GM12878 (cell line): ENCODE measurements around the gene USF1. TPM values are rescaled to one million over a fixed set of nuclear protein-coding genes. Genes with fewer than 3 reads are reported as not detected.

Experiments used
- ATAC-seq: fragments of 200-7000 bp; cut with Tn5 transposase; 3 replicates; pipeline ENCODE4 v1.9.1; 2020; ENCODE audit warnings: mild to moderate bottlenecking, moderate library complexity
- BruUV-seq: library from RNA; stranded (reverse); fragments of 400-500 nt; replicated peaks from 2 replicates; lab custom pipeline; 2021; lab: Mats Ljungman, UMichigan
- CTCF ChIA-PET: fragments of 300-600 bp; sonication (Branson Sonifier 250); formaldehyde crosslinking; extraction: SDS; loops from one replicate; lab custom pipeline; 2021; ENCODE audit warnings: inconsistent platforms; lab: Yijun Ruan, JAX
- POLR2A ChIA-PET: fragments of 350-600 bp; formaldehyde crosslinking; extraction: SDS; loops from one replicate; lab custom pipeline; 2021; ENCODE audit warnings: inconsistent platforms; lab: Charles Lee
- RAD21 ChIA-PET: fragments of 300-600 bp; sonication (Branson Sonifier 250); formaldehyde crosslinking; loops from one replicate; lab custom pipeline; 2023; ENCODE audit warnings: antibody characterized with exemption; ENCODE audit not compliant: unreplicated experiment; lab: Charles Lee
- SMC1A ChIA-PET: fragments of 300-600 bp; sonication (Branson Sonifier 250); formaldehyde crosslinking; loops from one replicate; lab custom pipeline; 2023; ENCODE audit not compliant: unreplicated experiment, uncharacterized antibody; lab: Charles Lee
- DNase-seq: peaks from one replicate; pipeline ENCODE4 v3.0.0-alpha.2; 2011; ENCODE audit warnings: low read depth, low spot score
- FAIRE-seq: peaks from 3 replicates; lab custom pipeline; 2011; peaks lifted over from hg19 to GRCh38; lab: Jason Lieb, UNC
- H2AFZ ChIP-seq: 2 replicates; pipeline ENCODE4 v1.6.0; 2011; ENCODE audit warnings: low read depth, low read length, control low read depth; ENCODE audit not compliant: control insufficient read depth
- H3K27ac ChIP-seq: 2 replicates; pipeline ENCODE4 v1.5.1; 2011; ENCODE audit warnings: control low read depth; ENCODE audit not compliant: control insufficient read depth, insufficient read depth
- H3K27me3 ChIP-seq, 2 experiments: replicated peaks in 1 of 2; 2 replicates each; pipeline versions ENCODE4 v1.6.0 to v1.6.1; 2011; ENCODE audit warnings: low read length in 1 of 2; ENCODE audit not compliant: control insufficient read depth in 2 of 2, insufficient read depth in 2 of 2
- H3K36me3 ChIP-seq, 2 experiments: 2 replicates each; pipeline ENCODE4 v1.5.1; 2011; ENCODE audit warnings: low read length in 1 of 2; ENCODE audit not compliant: control insufficient read depth in 2 of 2, insufficient read depth in 2 of 2
- H3K4me1 ChIP-seq: 2 replicates; pipeline ENCODE4 v1.6.1; 2011; ENCODE audit warnings: mild to moderate bottlenecking, low read length, moderate library complexity, mixed read lengths; ENCODE audit not compliant: control insufficient read depth, insufficient read depth
- H3K4me2 ChIP-seq: 2 replicates; pipeline ENCODE4 v1.6.0; 2011; ENCODE audit warnings: control low read depth; ENCODE audit not compliant: control insufficient read depth, insufficient read depth
- H3K4me3 ChIP-seq: fragments of 200-600 bp; sonication (generic); 2 replicates; pipeline ENCODE4 v1.5.1; 2016
- H3K79me2 ChIP-seq: 2 replicates; pipeline ENCODE4 v1.6.0; 2011; ENCODE audit warnings: low read length; ENCODE audit not compliant: control insufficient read depth, insufficient read depth
- H3K9ac ChIP-seq: 2 replicates; pipeline ENCODE4 v1.8.0; 2011; ENCODE audit warnings: low read length, control low read depth, mixed read lengths; ENCODE audit not compliant: control insufficient read depth, insufficient read depth
- H3K9me3 ChIP-seq: replicated peaks from 3 replicates; pipeline ENCODE4 v1.5.1; 2011; ENCODE audit warnings: mild to moderate bottlenecking, low read length; ENCODE audit not compliant: control insufficient read depth, insufficient read depth
- H4K20me1 ChIP-seq: 2 replicates; pipeline ENCODE4 v1.6.0; 2011; ENCODE audit not compliant: control insufficient read depth, insufficient read depth
- CHD4 ChIP-seq: fragments of 200-600 bp; sonication (generic); IDR thresholded peaks from 2 replicates; pipeline ENCODE4 v1.6.1; 2016; ENCODE audit warnings: mild to moderate bottlenecking
- HDAC2 ChIP-seq: fragments of 200-600 bp; sonication (generic); IDR thresholded peaks from 2 replicates; pipeline ENCODE4 v1.6.1; 2017
- KDM1A ChIP-seq: fragments of 200-600 bp; sonication (generic); IDR thresholded peaks from 2 replicates; pipeline ENCODE4 v1.6.1; 2016; ENCODE audit warnings: borderline replicate concordance
- MYB ChIP-seq: fragments of 150-350 bp; IDR thresholded peaks from 2 replicates; pipeline ENCODE4 v1.6.1; 2014; ENCODE audit warnings: mild to moderate bottlenecking, low read depth, low read length, borderline replicate concordance
- MYC ChIP-seq: IDR thresholded peaks from 2 replicates; pipeline ENCODE4 v1.6.1; 2011; ENCODE audit warnings: mild to moderate bottlenecking, low read length, moderate library complexity, inconsistent platforms; ENCODE audit not compliant: insufficient read depth, insufficient replicate concordance, insufficient read length, severe bottlenecking
- NBN ChIP-seq: fragments of 450-650 bp; IDR thresholded peaks from 2 replicates; pipeline ENCODE4 v1.6.1; 2016
- NFIC ChIP-seq: IDR thresholded peaks from 2 replicates; pipeline ENCODE4 v1.6.1; 2012; ENCODE audit warnings: low read depth, mild to moderate bottlenecking, inconsistent platforms, low read length, moderate library complexity
- NFYA ChIP-seq: IDR thresholded peaks from 2 replicates; pipeline ENCODE4 v1.6.1; 2011; ENCODE audit warnings: low read depth, mild to moderate bottlenecking, low read length, improper control_type of control experiment, borderline replicate concordance
- NR2C2 ChIP-seq: IDR thresholded peaks from 2 replicates; pipeline ENCODE4 v1.6.1; 2011; ENCODE audit warnings: borderline replicate concordance, low read depth; ENCODE audit not compliant: control insufficient read depth, insufficient read length
- RELA ChIP-seq: fragments of 450-650 bp; IDR thresholded peaks from 2 replicates; pipeline ENCODE4 v1.8.0; 2014; ENCODE audit warnings: borderline replicate concordance; ENCODE audit not compliant: partially characterized antibody
- SMAD1 ChIP-seq: fragments of 450-650 bp; IDR thresholded peaks from 2 replicates; pipeline ENCODE4 v1.6.1; 2018; ENCODE audit warnings: mild to moderate bottlenecking, low read depth; ENCODE audit not compliant: partially characterized antibody
- SMAD5 ChIP-seq: IDR thresholded peaks from 2 replicates; pipeline ENCODE4 v1.6.1; 2016; ENCODE audit warnings: antibody characterized with exemption, low read depth
- TAF1 ChIP-seq: IDR thresholded peaks from 2 replicates; pipeline ENCODE4 v1.6.1; 2011; ENCODE audit warnings: mild to moderate bottlenecking, low read depth, low read length, borderline replicate concordance
- USF2 ChIP-seq: IDR thresholded peaks from 2 replicates; pipeline ENCODE4 v1.6.1; 2011; ENCODE audit warnings: low read depth, low read length, improper control_type of control experiment, borderline replicate concordance
- WRNIP1 ChIP-seq: IDR thresholded peaks from 2 replicates; pipeline ENCODE4 v1.6.1; 2011; ENCODE audit warnings: low read depth, low read length, improper control_type of control experiment, borderline replicate concordance
- ZNF207 ChIP-seq: fragments of 450-650 bp; IDR thresholded peaks from 2 replicates; pipeline ENCODE4 v1.6.1; 2014; ENCODE audit warnings: antibody characterized with exemption, mild to moderate bottlenecking, borderline replicate concordance
- WGBS: methylation state at CpG from one replicate; pipeline ENCODE4 v1.1.6; 2016; ENCODE audit warnings: low lambda C conversion rate; ENCODE audit not compliant: insufficient replicate concordance, insufficient coverage; ENCODE audit errors: missing lambda C conversion rate; 5-methylcytosine and 5-hydroxymethylcytosine counted together
- in situ Hi-C: fragments of 300-500 bp; cut with MboI; formaldehyde crosslinking; loops from 9 replicates; pipeline ENCODE4 v1.14.3; 2018; ENCODE audit warnings: mixed read lengths
- intact Hi-C: fragments of 100-400 bp; cut with micrococcal nuclease; formaldehyde crosslinking; loops from one replicate; pipeline ENCODE4 v1.14.2; 2022; ENCODE audit not compliant: unreplicated experiment
- polyA plus RNA-seq, 11 experiments: library from polyadenylated mRNA; depleted of rRNA in 4 of 11; unstranded in 6 of 11; stranded (reverse) in 5 of 11; fragments of >200 nt; fragmentation: Nextera tagmentation in 4 of 11; fragmentation: Illumina TruSeq in 1 of 11; extraction: Ambion mirVana in 4 of 11; extraction: Trizol in 1 of 11; gene quantifications; 1 replicate in 1 of 11; 2 replicates in 10 of 11; pipeline versions ENCODE4 v1.2.1 to v1.2.3, GENCODE V29; 2011 to 2016; ENCODE audit warnings: inconsistent platforms in 2 of 11, missing spikeins in 2 of 11, low read depth in 1 of 11
- total RNA-seq, 4 experiments: library from RNA; depleted of rRNA in 3 of 4; stranded (reverse); fragments of >200 nt in 3 of 4; fragmentation: Illumina TruSeq in 1 of 4; extraction: Trizol in 1 of 4; gene quantifications; 2 replicates each; pipeline versions ENCODE4 v1.2.1 to v1.2.3, GENCODE V29; 2013 to 2021
- TF ChIP-seq, protein P1 (sequence below): fragments of 450-650 bp; IDR thresholded peaks from 2 replicates; pipeline ENCODE4 v1.6.1; 2014; ENCODE audit warnings: mild to moderate bottlenecking

The USF1 gene
- total and polyA plus RNA-seq, 10 of the 15 experiments (the other 5 are each of a cell fraction or from before 2014, with no cell fraction given): 9.4 to 92.1 (median 53.5) TPM

DNA sequence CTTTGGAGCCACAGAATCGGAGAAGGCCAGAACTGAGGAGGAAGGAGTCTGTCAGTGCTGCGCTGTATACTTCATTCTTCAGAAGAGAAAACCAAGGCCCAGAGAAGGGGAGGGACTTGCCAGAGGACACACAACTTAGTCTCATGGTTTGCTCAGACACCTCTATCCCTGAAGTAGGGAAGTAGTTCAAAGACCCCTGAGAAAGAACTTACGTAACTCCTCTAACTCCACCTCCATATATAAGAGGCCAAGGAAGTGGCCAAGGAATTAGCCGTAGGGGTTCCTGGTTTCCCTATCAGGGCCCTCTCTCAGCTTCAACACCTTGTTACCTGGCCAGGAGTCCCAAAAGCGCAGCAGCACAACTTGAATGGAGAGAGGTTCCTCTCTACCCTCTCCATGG lies 44.2 kb upstream of the USF1 start:
- ATAC-seq (no peak), FAIRE-seq (no peak), DNase-seq (no peak)
- no peak overlapping the region for H3K4me2 ChIP-seq
- ChIA-PET RAD21 (interaction anchor here (1.1 kb wide), 1 partner anchor 20 kb away, joined by 3 read pairs; the partner anchor contains the start of gene ARHGAP30), SMC1A (no interaction called here), POLR2A (interaction anchor here (0.6 to 0.7 kb wide), 2 partner anchors 19 to 20 kb away, joined by 3 read pairs; partner anchors contain the start of gene ARHGAP30), CTCF (no interaction called here)
- no peaks in the 10 kb centered on the region for H3K79me2 ChIP-seq
- H3K27ac ChIP-seq: no peak overlapping the region
- TF ChIP-seq USF2: no peak
- TF ChIP-seq MYB: no peak
- no peak for TF ChIP-seq NR2C2
- no peak for TF ChIP-seq CHD4
- TF ChIP-seq TAF1: no peak
- no TSS peak for BruUV-seq
- H3K4me3 ChIP-seq: no peak overlapping the region
- no peaks in the 10 kb centered on the region for H3K9me3 ChIP-seq
- H4K20me1 ChIP-seq: no peaks in the 10 kb centered on the region
- no peak overlapping the region for H2AFZ ChIP-seq
- H3K27me3 ChIP-seq: no peaks in the 10 kb centered on the region
- peaks cover 9% of the 10 kb centered on the region for H3K4me1 ChIP-seq
- intact Hi-C loops: no loop called here
- H3K9ac ChIP-seq: no peak overlapping the region
- in situ Hi-C loops: no loop called here
- 81% methylated on average over 3 of the region's 5 CpGs for WGBS
- H3K36me3 ChIP-seq: no peaks in the 10 kb centered on the region

- no peaks in the 10 kb centered on the region for H3K36me3 ChIP-seq
- no peaks in the 10 kb centered on the region for H3K9me3 ChIP-seq
- in situ Hi-C loops (no loop called here), intact Hi-C loops (no loop called here)
- 63% methylated on average over 19 of the region's 22 CpGs for WGBS
- no peak within 1 kb of the TSS for H3K4me2 ChIP-seq
- H4K20me1 ChIP-seq: no peaks in the 10 kb centered on the region
- ChIA-PET RAD21 (no interaction called here), CTCF (interaction anchor here (0.7 to 1.4 kb wide), 3 partner anchors 18 to 981 kb away, joined by 3 to 4 read pairs (median 3); partner anchors contain the start of gene ARHGAP30), POLR2A (interaction anchor here (0.6 to 0.7 kb wide), 2 partner anchors 18 to 20 kb away, joined by 3 read pairs; partner anchors contain the start of gene ARHGAP30), SMC1A (no interaction called here)
- FAIRE-seq: no peak
- no TSS peak for BruUV-seq
- no peak within 1 kb of the TSS for H3K4me3 ChIP-seq
- no peak within 1 kb of the TSS for H2AFZ ChIP-seq
- no peak for DNase-seq
- peaks cover 9% of the 10 kb centered on the region for H3K4me1 ChIP-seq
- no peak within 1 kb of the TSS for H3K27ac ChIP-seq
- H3K9ac ChIP-seq: no peak within 1 kb of the TSS
- H3K27me3 ChIP-seq: no peaks in the 10 kb centered on the region
- H3K79me2 ChIP-seq: no peaks in the 10 kb centered on the region
- ATAC-seq: 0 out of 3 replicates have a peak, but pooled peaks have one; percentile 19
- TF ChIP-seq SMAD1 (no peak), ZNF207 (no peak), WRNIP1 (no peak), KDM1A (no peak), HDAC2 (no peak), MYC (no peak), SMAD5 (no peak), NBN (no peak), RELA (no peak), NFIC (no peak), NFYA (no peak)
- TF ChIP-seq, protein P1, sequence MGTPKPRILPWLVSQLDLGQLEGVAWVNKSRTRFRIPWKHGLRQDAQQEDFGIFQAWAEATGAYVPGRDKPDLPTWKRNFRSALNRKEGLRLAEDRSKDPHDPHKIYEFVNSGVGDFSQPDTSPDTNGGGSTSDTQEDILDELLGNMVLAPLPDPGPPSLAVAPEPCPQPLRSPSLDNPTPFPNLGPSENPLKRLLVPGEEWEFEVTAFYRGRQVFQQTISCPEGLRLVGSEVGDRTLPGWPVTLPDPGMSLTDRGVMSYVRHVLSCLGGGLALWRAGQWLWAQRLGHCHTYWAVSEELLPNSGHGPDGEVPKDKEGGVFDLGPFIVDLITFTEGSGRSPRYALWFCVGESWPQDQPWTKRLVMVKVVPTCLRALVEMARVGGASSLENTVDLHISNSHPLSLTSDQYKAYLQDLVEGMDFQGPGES: no peak
Measured at GRCh38 chr1:161089251-161089924, 43.6 kb upstream of the USF1 start, which contains the start of gene NECTIN4. Gene NECTIN4 (minus strand): TSS chr1:161089558. CDS start chr1:161089296, 262 bp downstream.
